Measurements from ENCODE around the gene P2RY10. TPM values are rescaled to one million over a fixed set of nuclear protein-coding genes. Genes with fewer than 3 reads are reported as not detected.

Gene P2RY10
- total RNA-seq, 2 experiments from 2014 or later, result 8.1 to 15.1 TPM

- Histone ChIP-seq H3K9me2 (ENCODE audit: insufficient read depth, low read length) (no peaks in the 10 kb centered on the region), H3K4me2 (ENCODE audit: low read length) (peak overlapping the region; percentile 88), H3K4me3 (ENCODE audit: low read depth, low read length, poor library complexity, severe bottlenecking) (peak overlapping the region; percentile 50), H3K79me2 (ENCODE audit: insufficient read depth, low read depth, low read length) (peaks cover 48% of the 10 kb centered on the region; the same call in 1 of the 2 replicates), H3K36me3 (ENCODE audit: insufficient read depth, low read length) (peaks cover 22% of the 10 kb centered on the region), H2AFZ (ENCODE audit: low read length) (no peak overlapping the region), H3K4me1 (ENCODE audit: insufficient read depth, low read length, poor library complexity, severe bottlenecking) (peaks cover 44% of the 10 kb centered on the region), H4K20me1 (ENCODE audit: insufficient read depth, low read length) (no peaks in the 10 kb centered on the region), H3K27ac (ENCODE audit: low read depth, low read length, poor library complexity, severe bottlenecking) (peak overlapping the region; percentile 52), H3K9me3 (ENCODE audit: low read length) (no peaks in the 10 kb centered on the region)
- TF ChIP-seq CTCF (conservative IDR thresholded peaks at IDR 0.05; ENCODE audit: low read length) (0 out of 2 replicates have a peak, but pooled peaks have one; percentile 19), EZH2phosphoT487 (IDR thresholded peaks at IDR 0.05; ENCODE audit: borderline replicate concordance, low read depth, low read length) (no peak)
- no TSS peak for BruUV-seq (replicated peaks)
- intact Hi-C loops (cut with micrococcal nuclease; ENCODE audit: unreplicated experiment), result no loop called here
- POLR2A ChIA-PET, result interaction anchor here (0.7 to 0.8 kb wide), 2 partner anchors 85 to 129 kb away, joined by 3 read pairs; no protein-coding TSS in a partner anchor
- DNase-seq (ENCODE audit: low spot score), result no peak
- CTCF ChIA-PET (ENCODE audit: unreplicated experiment), result no interaction called here
These were observed 5.0 kb downstream of the P2RY10 start for GRCh38 chrX:78950009-78950835.

DNA sequence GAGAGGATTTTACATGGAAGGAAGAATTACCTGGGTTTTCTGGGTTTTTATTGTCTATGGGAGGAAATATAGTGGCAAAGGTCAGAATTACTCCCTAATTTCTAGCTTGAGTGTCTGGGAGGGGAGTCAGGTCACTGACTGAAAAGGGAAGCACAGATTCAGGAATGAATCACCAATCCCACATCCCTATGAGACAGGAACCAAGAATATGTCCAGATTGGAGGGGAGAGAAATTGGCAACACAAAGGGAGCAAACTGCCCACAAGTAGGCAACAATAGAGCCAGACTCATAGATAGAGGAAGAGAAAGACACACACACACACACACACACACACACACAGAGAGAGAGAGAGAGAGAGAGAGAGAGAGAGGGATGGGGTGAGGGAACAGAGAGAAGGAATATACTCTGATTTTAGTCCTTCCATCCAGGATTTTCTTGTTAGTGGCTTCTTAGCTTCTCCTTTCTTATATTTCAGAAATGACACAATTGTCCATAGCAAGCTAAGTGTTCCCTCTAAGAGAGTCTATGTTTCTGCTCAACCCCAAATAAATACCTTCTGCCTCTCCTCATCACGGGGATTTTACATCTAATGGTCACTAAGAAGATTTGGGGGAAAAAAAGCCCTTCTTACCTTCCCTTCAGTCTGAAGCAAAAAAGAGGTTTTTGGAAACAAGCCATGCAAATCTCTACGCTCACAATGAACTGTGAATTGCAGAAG lies 12.0 kb downstream of the P2RY10 start:
- ChIA-PET POLR2A (interaction anchor here (1.4 to 4.8 kb wide), 2 partner anchors 8 to 11 kb away, joined by 3 to 20 read pairs; partner anchors contain the start of gene P2RY10), CTCF (ENCODE audit: unreplicated experiment) (interaction anchor here (1.0 kb wide), 1 partner anchor 13 kb away, joined by 3 read pairs; no protein-coding TSS in a partner anchor)
- intact Hi-C loops (cut with micrococcal nuclease; ENCODE audit: unreplicated experiment), result no loop called here

More for the DNA sequence above, 12.0 kb downstream of the P2RY10 start:
- Histone ChIP-seq H3K36me3 (ENCODE audit: insufficient read depth, low read length) (peaks cover 54% of the 10 kb centered on the region), H3K27ac (ENCODE audit: low read depth, low read length, poor library complexity, severe bottlenecking) (peak overlapping the region; percentile 49), H4K20me1 (ENCODE audit: insufficient read depth, low read length) (no peaks in the 10 kb centered on the region), H2AFZ (ENCODE audit: low read length) (no peak overlapping the region; the same call in 1 of the 2 replicates), H3K4me3 (ENCODE audit: low read depth, low read length, poor library complexity, severe bottlenecking) (peak overlapping the region; percentile 17), H3K4me1 (ENCODE audit: insufficient read depth, low read length, poor library complexity, severe bottlenecking) (peaks cover 25% of the 10 kb centered on the region), H3K79me2 (ENCODE audit: insufficient read depth, low read depth, low read length) (no peaks in the 10 kb centered on the region), H3K4me2 (ENCODE audit: low read length) (peak overlapping the region; percentile 63), H3K9me2 (ENCODE audit: insufficient read depth, low read length) (no peaks in the 10 kb centered on the region), H3K9me3 (ENCODE audit: low read length) (no peaks in the 10 kb centered on the region)
- no peak for DNase-seq (ENCODE audit: low spot score)
- BruUV-seq (replicated peaks), result no TSS peak
- TF ChIP-seq CTCF (conservative IDR thresholded peaks at IDR 0.05; ENCODE audit: low read length) (no peak), EZH2phosphoT487 (IDR thresholded peaks at IDR 0.05; ENCODE audit: borderline replicate concordance, low read depth, low read length) (no peak)
